Adrenal gland (tissue), 5 donors: ENCODE measurements around the gene TCHHL1.

ENCODE experiments used
- POLR2A ChIP-seq, 2 donors: fragments of 450-650 bp; IDR thresholded peaks; one replicate each; pipeline ENCODE4 v1.6.1; 2017; ENCODE audit warnings: antibody characterized with exemption in 2 of 2, mild to moderate bottlenecking in 2 of 2, moderate library complexity in 1 of 2
- TF ChIP-seq, protein P1 (sequence below), 6 experiments: fragments of 450-650 bp in 4 of 6; fragments of 200-600 bp in 2 of 6; sonication (generic) in 1 of 6; IDR thresholded peaks; 1 replicate in 5 of 6; 2 replicates in 1 of 6; pipeline versions ENCODE4 v1.5.1 to v1.8.0; 2016 to 2021; ENCODE audit warnings: antibody characterized with exemption in 6 of 6, mild to moderate bottlenecking in 2 of 6, moderate library complexity in 1 of 6
- donor health status: DM: no; HTN: no; CAD: no.

DNA sequence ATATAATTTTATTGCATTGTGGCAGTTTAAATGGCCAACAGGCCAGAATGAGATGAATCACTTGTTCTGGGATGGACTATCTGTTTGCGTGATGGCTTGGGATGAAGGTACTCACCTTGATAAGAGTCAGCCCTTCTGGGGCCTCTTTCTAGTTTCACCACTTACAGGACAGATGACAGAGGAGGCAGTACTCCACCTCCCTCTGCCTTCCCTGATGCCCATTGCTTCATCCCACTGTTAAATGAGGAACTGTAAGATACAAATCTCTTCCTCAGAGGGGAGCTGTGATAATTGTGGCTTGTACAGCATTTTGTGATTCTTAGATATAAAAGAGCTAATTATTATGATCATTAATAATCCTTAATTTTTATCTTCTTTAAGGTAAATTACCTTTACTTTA lies 30.1 kb upstream of the TCHHL1 start:
- TF ChIP-seq POLR2A (IDR thresholded peaks at IDR 0.05): no peak
- TF ChIP-seq, protein P1, sequence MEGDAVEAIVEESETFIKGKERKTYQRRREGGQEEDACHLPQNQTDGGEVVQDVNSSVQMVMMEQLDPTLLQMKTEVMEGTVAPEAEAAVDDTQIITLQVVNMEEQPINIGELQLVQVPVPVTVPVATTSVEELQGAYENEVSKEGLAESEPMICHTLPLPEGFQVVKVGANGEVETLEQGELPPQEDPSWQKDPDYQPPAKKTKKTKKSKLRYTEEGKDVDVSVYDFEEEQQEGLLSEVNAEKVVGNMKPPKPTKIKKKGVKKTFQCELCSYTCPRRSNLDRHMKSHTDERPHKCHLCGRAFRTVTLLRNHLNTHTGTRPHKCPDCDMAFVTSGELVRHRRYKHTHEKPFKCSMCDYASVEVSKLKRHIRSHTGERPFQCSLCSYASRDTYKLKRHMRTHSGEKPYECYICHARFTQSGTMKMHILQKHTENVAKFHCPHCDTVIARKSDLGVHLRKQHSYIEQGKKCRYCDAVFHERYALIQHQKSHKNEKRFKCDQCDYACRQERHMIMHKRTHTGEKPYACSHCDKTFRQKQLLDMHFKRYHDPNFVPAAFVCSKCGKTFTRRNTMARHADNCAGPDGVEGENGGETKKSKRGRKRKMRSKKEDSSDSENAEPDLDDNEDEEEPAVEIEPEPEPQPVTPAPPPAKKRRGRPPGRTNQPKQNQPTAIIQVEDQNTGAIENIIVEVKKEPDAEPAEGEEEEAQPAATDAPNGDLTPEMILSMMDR (IDR thresholded peaks at IDR 0.05): no peak
